IPS-NIHi11 (cell line): Measurements from ENCODE around the gene SLC16A3.

Experiments used
- DNase-seq: peaks from one replicate; pipeline ENCODE4 v3.0.0; 2012; ENCODE audit warnings: mixed read lengths, low spot score

Gene SLC16A3

GRCh38 chr17:82223517-82223916 is 5.3 kb upstream of the SLC16A3 start:
- no peak for DNase-seq

GRCh38 chr17:82224666-82225065 is 4.2 kb upstream of the SLC16A3 start:
- DNase-seq = no peak

- DNase-seq = no peak
These were observed 3.3 kb upstream of the SLC16A3 start for GRCh38 chr17:82225368-82226029.

- no peak for DNase-seq
These were observed 2.6 kb upstream of the SLC16A3 start for GRCh38 chr17:82226146-82226808.

- DNase-seq = no peak
These were observed 1.8 kb upstream of the SLC16A3 start for GRCh38 chr17:82226809-82227628.

- no peak for DNase-seq
These were observed 1.1 kb upstream of the SLC16A3 start for GRCh38 chr17:82227629-82228277.

GRCh38 chr17:82228278-82228841 is 482 bp upstream of the SLC16A3 start:
- peak; percentile 66 for DNase-seq

- DNase-seq = no peak
These were observed 1.1 kb downstream of the SLC16A3 start for GRCh38 chr17:82229698-82230608.

GRCh38 chr17:82230609-82231311 is 1.9 kb downstream of the SLC16A3 start:
- DNase-seq = peak; percentile 88

- no peak for DNase-seq
These were observed 2.4 kb downstream of the SLC16A3 start for GRCh38 chr17:82231312-82231561.

- peak; percentile 67 for DNase-seq
These were observed 2.9 kb downstream of the SLC16A3 start for GRCh38 chr17:82231562-82232321.

- DNase-seq = no peak
These were observed 3.5 kb downstream of the SLC16A3 start for GRCh38 chr17:82232322-82232820.

GRCh38 chr17:82232876-82233785 is 4.3 kb downstream of the SLC16A3 start:
- no peak for DNase-seq

- DNase-seq = no peak
These were observed 5.6 kb downstream of the SLC16A3 start for GRCh38 chr17:82234211-82235055.

- DNase-seq = no peak
These were observed 6.4 kb downstream of the SLC16A3 start for GRCh38 chr17:82235056-82235774.

GRCh38 chr17:82235775-82236141 is 6.9 kb downstream of the SLC16A3 start:
- no peak for DNase-seq
